A673 (cell line): Measurements from ENCODE around the gene ELF3. TPM values are rescaled to one million over a fixed set of nuclear protein-coding genes. Genes with fewer than 3 reads are reported as not detected.

Source experiments
- BruUV-seq: library from RNA; stranded (reverse); fragments of 400-500 nt; replicated peaks from 2 replicates; lab custom pipeline; 2021; lab: Mats Ljungman, UMichigan
- CTCF ChIA-PET: fragments of 300-600 bp; sonication (Branson Sonifier 250); formaldehyde crosslinking; loops from one replicate; lab custom pipeline; 2022; ENCODE audit warnings: antibody characterized with exemption; lab: Charles Lee
- POLR2A ChIA-PET: fragments of 300-600 bp; sonication (Branson Sonifier 250); formaldehyde crosslinking; loops from one replicate; lab custom pipeline; 2022; ENCODE audit warnings: antibody characterized with exemption; ENCODE audit not compliant: low non-redundant PET; lab: Charles Lee
- DNase-seq: peaks from one replicate; pipeline ENCODE4 v3.0.0-alpha.2; 2015; ENCODE audit warnings: low spot score
- H3K27ac ChIP-seq: fragments of 200-600 bp; sonication (generic); 2 replicates; pipeline ENCODE4 v1.5.1; 2016; ENCODE audit warnings: mixed run types, low read depth, mild to moderate bottlenecking, mixed read lengths, antibody characterized with exemption, low read length; ENCODE audit not compliant: poor library complexity, severe bottlenecking
- H3K27me3 ChIP-seq: fragments of 200-600 bp; sonication (generic); replicated peaks from 2 replicates; pipeline ENCODE4 v1.6.1; 2017; ENCODE audit warnings: mixed run types, low read depth, mild to moderate bottlenecking, mixed read lengths, antibody characterized with exemption, low read length; ENCODE audit not compliant: insufficient read depth, poor library complexity
- H3K36me3 ChIP-seq: fragments of 200-600 bp; sonication (generic); 2 replicates; pipeline ENCODE4 v1.6.1; 2016; ENCODE audit warnings: mixed run types, mild to moderate bottlenecking, mixed read lengths, antibody characterized with exemption, low read length; ENCODE audit not compliant: insufficient read depth, poor library complexity, severe bottlenecking
- H3K4me1 ChIP-seq: fragments of 200-600 bp; sonication (generic); 2 replicates; pipeline ENCODE4 v1.6.1; 2017; ENCODE audit warnings: mixed run types, mild to moderate bottlenecking, mixed read lengths, antibody characterized with exemption, low read length; ENCODE audit not compliant: insufficient read depth, poor library complexity, severe bottlenecking
- H3K4me3 ChIP-seq: fragments of 200-600 bp; sonication (generic); 2 replicates; pipeline ENCODE4 v1.5.1; 2016; ENCODE audit warnings: low read depth, mixed run types, mild to moderate bottlenecking, mixed read lengths, low read length; ENCODE audit not compliant: poor library complexity, severe bottlenecking
- H3K9me3 ChIP-seq: fragments of 200-600 bp; sonication (generic); 2 replicates; pipeline ENCODE4 v1.6.1; 2016; ENCODE audit warnings: mixed run types, low read depth, mild to moderate bottlenecking, mixed read lengths, antibody characterized with exemption, low read length; ENCODE audit not compliant: poor library complexity, severe bottlenecking
- CTCF ChIP-seq: fragments of 300-800, 200-600 bp; sonication (generic); conservative IDR thresholded peaks from 2 replicates; pipeline ENCODE4 v1.5.1; 2017; ENCODE audit warnings: low read depth, mild to moderate bottlenecking, antibody characterized with exemption, low read length, moderate library complexity, mixed read lengths
- EZH2 ChIP-seq: fragments of 200-600 bp; sonication (generic); IDR thresholded peaks from 2 replicates; pipeline ENCODE4 v1.6.1; 2017; ENCODE audit warnings: borderline replicate concordance, low read depth, mild to moderate bottlenecking, mixed read lengths, antibody characterized with exemption, low read length; ENCODE audit not compliant: poor library complexity, severe bottlenecking
- intact Hi-C: fragments of 100-400 bp; cut with micrococcal nuclease; formaldehyde crosslinking; loops from one replicate; pipeline ENCODE4 v1.10.0; 2022; ENCODE audit not compliant: unreplicated experiment
- total RNA-seq: library from RNA; stranded (reverse); gene quantifications from 2 replicates; pipeline ENCODE4 v1.2.3, GENCODE V29; 2021

Gene ELF3
- total RNA-seq, 1 experiment from 2014 or later = 0.56 TPM

DNA sequence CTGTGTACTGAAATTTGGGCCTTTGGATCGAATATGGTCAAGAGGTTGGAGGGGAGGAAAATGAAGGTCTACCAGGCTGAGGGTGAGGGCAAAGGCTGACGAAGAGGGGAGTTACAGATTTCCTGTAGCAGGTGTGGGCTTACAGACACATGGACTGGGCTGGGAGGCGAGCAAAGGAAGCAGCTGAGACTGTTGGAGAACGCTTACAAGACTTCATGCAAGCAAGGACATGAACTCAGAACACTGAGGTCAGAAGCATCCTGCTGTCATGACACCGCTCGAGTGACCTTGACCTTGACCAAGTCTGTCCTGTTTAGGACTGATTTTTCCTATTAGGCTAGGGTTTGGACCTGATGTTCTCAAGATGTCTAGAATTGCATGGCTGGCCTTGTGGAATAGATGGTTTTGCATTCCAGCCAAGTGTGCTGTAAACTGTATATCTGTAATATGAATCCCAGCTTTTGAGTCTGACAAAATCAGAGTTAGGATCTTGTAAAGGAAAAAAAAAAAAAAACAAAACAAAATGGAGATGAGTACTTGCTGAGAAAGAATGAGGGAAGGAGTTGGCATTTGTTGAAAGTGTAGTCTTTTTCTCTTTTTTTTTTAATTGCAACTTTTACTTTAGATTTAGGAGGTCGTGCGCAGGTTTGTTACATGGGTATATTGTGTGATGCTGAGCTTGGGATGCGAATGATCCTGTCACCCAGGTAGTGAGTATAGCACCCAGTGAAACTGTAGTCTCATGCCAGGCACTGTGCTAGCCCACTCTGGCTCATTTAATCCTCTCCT, 5.8 kb downstream of the ELF3 start:
- H3K27ac ChIP-seq = no peak overlapping the region
- no peaks in the 10 kb centered on the region for H3K27me3 ChIP-seq
- ChIA-PET POLR2A (no interaction called here), CTCF (no interaction called here)
- no peaks in the 10 kb centered on the region for H3K4me1 ChIP-seq
- no peak overlapping the region for H3K4me3 ChIP-seq
- no peak for DNase-seq
- no peaks in the 10 kb centered on the region for H3K9me3 ChIP-seq
- intact Hi-C loops = no loop called here
- TF ChIP-seq CTCF (no peak), EZH2 (no peak)
- no TSS peak for BruUV-seq
- H3K36me3 ChIP-seq = no peaks in the 10 kb centered on the region

DNA sequence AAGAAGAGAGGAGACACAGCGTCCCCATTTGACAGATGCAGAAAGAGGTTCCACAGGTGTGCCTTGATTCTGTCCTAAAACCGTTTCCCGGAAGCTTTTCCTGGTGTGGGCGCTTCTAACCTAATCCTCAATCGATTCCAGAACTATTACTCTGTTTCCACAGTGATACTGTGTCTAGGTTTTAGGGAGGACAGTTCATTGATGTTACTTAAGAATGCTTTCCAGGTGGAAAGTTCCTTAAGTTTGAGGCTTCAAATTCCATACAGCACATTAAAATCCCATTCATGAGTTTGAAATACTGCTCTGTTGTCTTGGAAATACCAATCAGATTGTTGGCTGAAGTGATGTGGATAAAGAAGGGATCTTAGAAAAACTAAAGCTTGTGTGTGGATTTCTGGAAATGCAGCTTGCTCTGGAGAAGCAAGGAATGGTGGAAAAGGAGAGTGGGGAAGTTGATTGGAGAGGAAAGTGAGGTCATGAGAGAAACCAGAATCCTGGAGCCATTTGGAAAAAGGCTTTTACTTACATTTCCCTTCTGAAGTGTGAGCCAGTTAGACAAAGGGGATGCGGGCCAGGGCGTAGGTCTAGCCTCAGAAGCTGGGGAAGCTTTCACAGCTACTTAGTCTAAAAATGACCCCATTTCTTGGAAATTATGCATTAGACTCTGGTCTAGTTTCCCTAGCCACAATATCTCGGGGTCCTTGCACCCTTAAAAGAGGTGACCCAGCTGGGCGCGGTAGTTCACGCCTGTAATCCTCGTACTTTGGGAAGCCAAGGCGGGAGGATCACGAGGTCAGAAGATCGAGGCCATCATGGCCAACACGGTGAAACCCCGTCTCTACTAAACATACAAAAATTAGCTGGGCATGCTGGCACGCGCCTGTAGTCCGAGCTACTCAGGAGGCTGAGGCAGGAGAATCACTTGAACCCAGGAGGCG, 6.7 kb downstream of the ELF3 start:
- intact Hi-C loops = no loop called here
- Histone ChIP-seq H3K27ac (no peak overlapping the region), H3K36me3 (no peaks in the 10 kb centered on the region), H3K4me1 (no peaks in the 10 kb centered on the region), H3K9me3 (no peaks in the 10 kb centered on the region), H3K4me3 (no peak overlapping the region), H3K27me3 (no peaks in the 10 kb centered on the region)
- CTCF ChIA-PET = interaction anchor here (0.7 kb wide), 1 partner anchor 476 kb away, joined by 3 read pairs; no protein-coding TSS in a partner anchor
- TF ChIP-seq CTCF (no peak), EZH2 (no peak)
- BruUV-seq = no TSS peak
- no peak for DNase-seq
- POLR2A ChIA-PET = interaction anchor here (0.5 kb wide), 1 partner anchor 11 kb away, joined by 4 read pairs; no protein-coding TSS in a partner anchor

- Histone ChIP-seq H3K4me1 (no peaks in the 10 kb centered on the region), H3K27me3 (no peaks in the 10 kb centered on the region), H3K9me3 (no peaks in the 10 kb centered on the region), H3K27ac (no peak overlapping the region), H3K4me3 (no peak overlapping the region), H3K36me3 (no peaks in the 10 kb centered on the region)
- intact Hi-C loops = no loop called here
- DNase-seq = no peak
- ChIA-PET CTCF (interaction anchor here (0.7 kb wide), 1 partner anchor 477 kb away, joined by 3 read pairs; no protein-coding TSS in a partner anchor), POLR2A (interaction anchor here (0.5 kb wide), 1 partner anchor 10 kb away, joined by 4 read pairs; no protein-coding TSS in a partner anchor)
- no peak for TF ChIP-seq EZH2
- TF ChIP-seq CTCF = no peak
- no TSS peak for BruUV-seq
Observed at GRCh38 chr1:202017749-202018467, 7.5 kb downstream of the ELF3 start.
